AG04450 (cell line): Measurements from ENCODE around the gene TTC28. TPM values are rescaled to one million over a fixed set of nuclear protein-coding genes. Genes with fewer than 3 reads are reported as not detected.

ENCODE experiments used
- CTCF ChIA-PET: fragments of 300-600, 350-600 bp; formaldehyde crosslinking; extraction: SDS; loops from one replicate; lab custom pipeline; 2022; ENCODE audit warnings: antibody characterized with exemption, inconsistent platforms; lab: Charles Lee
- POLR2A ChIA-PET: fragments of 350-600 bp; formaldehyde crosslinking; extraction: SDS; loops from one replicate; lab custom pipeline; 2021; ENCODE audit warnings: antibody characterized with exemption, inconsistent platforms; lab: Yijun Ruan, JAX
- DNase-seq: peaks from one replicate; pipeline ENCODE4 v3.0.0-alpha.2; 2011; ENCODE audit warnings: low read depth, low spot score
- H3K27ac ChIP-seq: one replicate; pipeline ENCODE4 v1.5.1; 2012; ENCODE audit warnings: low read depth, low read length, control low read depth
- H3K27me3 ChIP-seq: one replicate; pipeline ENCODE4 v1.6.0; 2012; ENCODE audit warnings: low read length; ENCODE audit not compliant: control insufficient read depth, insufficient read depth
- H3K4me3 ChIP-seq: 2 replicates; pipeline ENCODE4 v1.5.1; 2011; ENCODE audit warnings: mild to moderate bottlenecking, low read depth, low read length, control low read depth
- H3K9me3 ChIP-seq: 2 replicates; pipeline ENCODE4 v1.5.1; 2012; ENCODE audit warnings: low read length; ENCODE audit not compliant: control insufficient read depth, insufficient read depth
- CTCF ChIP-seq: IDR thresholded peaks from 2 replicates; pipeline ENCODE4 v1.5.1; 2011; ENCODE audit warnings: low read depth, low read length, control low read depth, inconsistent platforms
- polyA plus RNA-seq: library from polyadenylated mRNA; depleted of rRNA; stranded (reverse); fragments of >200 nt; gene quantifications from 2 replicates; pipeline ENCODE4 v1.2.3, GENCODE V29; 2011

The TTC28 gene
- polyA plus RNA-seq, 1 experiment: 11.2 TPM

- TF ChIP-seq CTCF: no peak
- ChIA-PET POLR2A (no interaction called here), CTCF (no interaction called here)
- H3K4me3 ChIP-seq: no peak overlapping the region
- H3K27ac ChIP-seq: no peak overlapping the region
- no peaks in the 10 kb centered on the region for H3K27me3 ChIP-seq
- no peaks in the 10 kb centered on the region for H3K9me3 ChIP-seq
- no peak for DNase-seq
These were observed 558.7 kb downstream of the TTC28 start for GRCh38 chr22:28120691-28121592.

GRCh38 chr22:28118957-28119631 lies 560.5 kb downstream of the TTC28 start:
- CTCF ChIA-PET: no interaction called here

GRCh38 chr22:28116219-28116673 lies 563.4 kb downstream of the TTC28 start:
- POLR2A ChIA-PET: interaction anchor here (0.6 to 1.5 kb wide), 3 partner anchors 25 to 309 kb away, joined by 3 to 5 read pairs (median 3); no protein-coding TSS in a partner anchor
- peak overlapping the region; percentile 84 for H3K27ac ChIP-seq
- H3K9me3 ChIP-seq: no peaks in the 10 kb centered on the region
- H3K4me3 ChIP-seq: no peak overlapping the region
- CTCF ChIA-PET: no interaction called here
- peak; percentile 75 for DNase-seq
- TF ChIP-seq CTCF: no peak
- H3K27me3 ChIP-seq: no peaks in the 10 kb centered on the region

More at GRCh38 chr22:28118957-28119631, 560.5 kb downstream of the TTC28 start:
- no peak for DNase-seq
- H3K4me3 ChIP-seq: no peak overlapping the region
- no peak overlapping the region for H3K27ac ChIP-seq
- POLR2A ChIA-PET: no interaction called here
- no peaks in the 10 kb centered on the region for H3K27me3 ChIP-seq
- no peak for TF ChIP-seq CTCF
- no peaks in the 10 kb centered on the region for H3K9me3 ChIP-seq

GRCh38 chr22:28115426-28115825 lies 564.2 kb downstream of the TTC28 start:
- CTCF ChIA-PET: interaction anchor here (0.7 kb wide), 1 partner anchor 96 kb away, joined by 3 read pairs; no protein-coding TSS in a partner anchor
- no peak for DNase-seq
- H3K27ac ChIP-seq: no peak overlapping the region

More at GRCh38 chr22:28115426-28115825, 564.2 kb downstream of the TTC28 start:
- Histone ChIP-seq H3K27me3 (no peaks in the 10 kb centered on the region), H3K9me3 (no peaks in the 10 kb centered on the region), H3K4me3 (no peak overlapping the region)
- TF ChIP-seq CTCF: no peak
- POLR2A ChIA-PET: interaction anchor here (1.5 kb wide), 1 partner anchor 309 kb away, joined by 5 read pairs; no protein-coding TSS in a partner anchor
